ENCODE data around the gene RBM12. TPM values are rescaled to one million over a fixed set of nuclear protein-coding genes. Genes with fewer than 3 reads are reported as not detected.
A peak's percentile ranks its signal among the peaks of the same experiment; 100 is the strongest.

The RBM12 gene
- total and polyA plus RNA-seq, 2 of the 4 experiments (the other 2 are of a cell fraction) = 44.7 to 65.8 TPM

GRCh38 chr20:35600993-35601973, 63.4 kb downstream of the RBM12 start (continued):
- TF ChIP-seq FOS (IDR thresholded peaks at IDR 0.05; ENCODE audit: low read depth, low read length) (no peak), RCOR1 (IDR thresholded peaks at IDR 0.05; ENCODE audit: insufficient replicate concordance, low read length) (no peak), RAD21 (IDR thresholded peaks at IDR 0.05; ENCODE audit: low read length) (peak; percentile 43)

- no peak overlapping the region for H3K27ac ChIP-seq (ENCODE audit: insufficient read depth, low read length)
- dilution Hi-C loops (cut with HindIII; ENCODE audit: low sequenced_read_pairs, unreplicated experiment) (no loop called here), in situ Hi-C loops (cut with MboI; ENCODE audit: low sequenced_read_pairs) (no loop called here), intact Hi-C loops (cut with micrococcal nuclease) (no loop called here)
- H3K4me2 ChIP-seq (ENCODE audit: low read depth, low read length) = peak overlapping the region; percentile 84; the same call in 1 of the 2 replicates
- DNase-seq (no peak), ATAC-seq (ENCODE audit: low read depth) (no peak)
- no TSS peak for BruUV-seq (replicated peaks)
- no peak overlapping the region for H4K5ac ChIP-seq (ENCODE audit: low read depth, low read length)
- TF ChIP-seq USF2 (IDR thresholded peaks at IDR 0.05; ENCODE audit: low read depth, low read length) = no peak
- no peak for TF ChIP-seq SMC3 (IDR thresholded peaks at IDR 0.05; ENCODE audit: low read depth, low read length)
- no peak for TF ChIP-seq ELK1 (IDR thresholded peaks at IDR 0.05; ENCODE audit: borderline replicate concordance, low read depth, low read length)
- no peak for TF ChIP-seq POLR2A (IDR thresholded peaks at IDR 0.05; ENCODE audit: low read depth, low read length)
- H2AK5ac ChIP-seq (ENCODE audit: low read depth, low read length) = no peak overlapping the region
- H2BK20ac ChIP-seq (ENCODE audit: low read depth, low read length) = no peak overlapping the region
- peaks cover 3% of the 10 kb centered on the region for H3K4me1 ChIP-seq (ENCODE audit: control insufficient read depth, insufficient read depth, low read length)
- H2AFZ ChIP-seq (replicated peaks; ENCODE audit: low read length, poor library complexity) = peak overlapping the region; percentile 88
- peaks cover 55% of the 10 kb centered on the region for H3K27me3 ChIP-seq (ENCODE audit: control insufficient read depth, insufficient read depth, low read length)
- no CpG with 5 or more reads among the region's 34 CpGs for WGBS, 2 experiments (ENCODE audit: extremely low coverage in 2 of 2, insufficient read length in 1 of 2)
- CTCF ChIA-PET = interaction anchor here (1.7 kb wide), 1 partner anchor 15 kb away, joined by 4 read pairs; the partner anchor contains the start of gene SPAG4
- no peaks in the 10 kb centered on the region for H3K9me3 ChIP-seq (ENCODE audit: control insufficient read depth, insufficient read depth, low read length)
- H3K79me1 ChIP-seq (ENCODE audit: low read depth in 1 of 2, low read length in 2 of 2) = no peaks in the 10 kb centered on the region
- no peaks in the 10 kb centered on the region; the same call in 1 of the 2 replicates for H4K20me1 ChIP-seq (ENCODE audit: insufficient read depth, low read length)
- no peak overlapping the region for H3K56ac ChIP-seq (ENCODE audit: extremely low read depth, insufficient read depth, low read length)
- H2BK15ac ChIP-seq (ENCODE audit: low read depth, low read length) = no peak overlapping the region
- no peak overlapping the region for H4K91ac ChIP-seq (ENCODE audit: insufficient read depth, low read depth, low read length)
- H2BK5ac ChIP-seq (ENCODE audit: low read depth, low read length, poor library complexity, severe bottlenecking) = no peak overlapping the region
- H3K23ac ChIP-seq (ENCODE audit: low read depth, low read length) = no peak overlapping the region
- POLR2A ChIA-PET (ENCODE audit: unreplicated experiment) = no interaction called here
- H3K9me1 ChIP-seq (ENCODE audit: insufficient read depth, low read length) = no peaks in the 10 kb centered on the region
- no peak overlapping the region for H3K14ac ChIP-seq (replicated peaks; ENCODE audit: low read depth, low read length)
- peak overlapping the region; percentile 33 for H3K4me3 ChIP-seq (ENCODE audit: insufficient read depth, low read depth, low read length)
- H3K4ac ChIP-seq (ENCODE audit: low read depth, low read length) = no peak overlapping the region
- no peak overlapping the region for H3K9ac ChIP-seq (ENCODE audit: low read depth, low read length)
- H2BK120ac ChIP-seq (ENCODE audit: low read depth, low read length) = no peak overlapping the region
- H3K36me3 ChIP-seq (ENCODE audit: control insufficient read depth, insufficient read depth, low read length) = no peaks in the 10 kb centered on the region
- H3K18ac ChIP-seq (ENCODE audit: low read depth, low read length) = no peak overlapping the region
- H4K8ac ChIP-seq (ENCODE audit: low read depth in 2 of 2, low read length in 2 of 2) = no peak overlapping the region
- no peak overlapping the region for H2AK9ac ChIP-seq (replicated peaks; ENCODE audit: low read depth, low read length, poor library complexity)
Observed at GRCh38 chr20:35600176-35600992, 64.3 kb downstream of the RBM12 start.

Data from IMR-90 (cell line).